ENCODE results near the gene TBC1D3K.
"Not testable (repeated sequence)": the region's sequence is repeated elsewhere in the genome, so short reads cannot be mapped to it uniquely, and the experiment has no call there.

The TBC1D3K gene

DNA sequence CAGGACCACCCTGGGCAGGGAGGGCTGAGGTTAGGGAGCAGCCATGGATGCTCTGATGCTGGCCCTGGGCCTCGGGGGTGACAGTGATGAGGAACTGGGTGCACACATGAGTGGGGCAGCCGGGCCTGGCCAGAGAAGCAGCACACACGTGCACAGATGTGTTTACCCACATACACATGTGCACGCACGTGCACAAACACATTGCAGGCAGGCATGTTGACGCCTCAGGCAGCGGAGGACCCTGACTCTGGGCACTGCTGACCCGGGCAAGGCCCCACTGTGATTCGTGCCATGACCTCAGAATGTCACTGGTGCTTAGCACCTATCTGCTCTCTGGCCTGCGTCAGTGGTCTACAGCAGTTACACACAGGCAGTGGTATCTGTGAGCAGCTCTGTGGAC is at the start of gene TBC1D3K:
TSS of gene TBC1D3K (plus strand) at position 301 of the 400 bp plus-strand sequence. CDS start 1,585 bp downstream, outside the sequence.
- not testable (repeated sequence) for DNase-seq

DNA sequence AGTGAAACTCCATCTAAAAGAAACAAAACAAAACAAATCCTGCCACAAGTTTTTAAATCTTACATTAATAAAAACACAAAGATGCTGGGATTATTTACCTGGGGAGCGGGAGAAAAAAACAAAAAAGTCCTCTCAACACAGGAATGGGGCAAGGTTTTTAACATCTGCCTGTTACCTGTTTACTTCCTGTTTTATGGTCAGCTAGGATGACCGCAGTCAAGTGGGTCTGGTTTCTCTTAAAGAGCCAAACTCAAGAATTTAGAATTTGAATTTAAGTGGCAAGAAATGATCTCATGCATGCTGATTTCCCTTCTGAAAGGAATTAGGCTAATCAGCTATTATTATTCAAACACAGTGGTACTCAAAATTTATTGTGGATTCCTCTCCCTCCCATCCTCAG is 39.7 kb upstream of the TBC1D3K start:
- no peak for DNase-seq

DNA sequence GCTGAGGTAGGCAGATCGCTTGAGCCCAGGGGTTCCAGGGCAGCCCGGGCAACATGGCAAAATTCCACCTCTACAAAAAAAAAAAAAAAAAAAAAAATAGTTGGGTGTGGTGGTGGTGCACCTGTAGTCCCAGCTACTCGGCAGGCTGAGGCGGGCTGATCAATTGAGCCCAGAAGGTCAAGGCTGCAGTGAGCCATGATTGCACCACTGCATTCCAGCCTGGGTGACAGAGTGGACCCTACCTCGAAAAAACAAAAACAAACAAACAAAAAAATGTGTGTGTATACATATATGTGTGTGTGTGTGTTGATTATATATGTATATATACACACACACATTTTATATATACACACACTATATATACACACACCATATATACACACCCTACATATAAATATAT is 39.1 kb upstream of the TBC1D3K start:
- DNase-seq: no peak

DNA sequence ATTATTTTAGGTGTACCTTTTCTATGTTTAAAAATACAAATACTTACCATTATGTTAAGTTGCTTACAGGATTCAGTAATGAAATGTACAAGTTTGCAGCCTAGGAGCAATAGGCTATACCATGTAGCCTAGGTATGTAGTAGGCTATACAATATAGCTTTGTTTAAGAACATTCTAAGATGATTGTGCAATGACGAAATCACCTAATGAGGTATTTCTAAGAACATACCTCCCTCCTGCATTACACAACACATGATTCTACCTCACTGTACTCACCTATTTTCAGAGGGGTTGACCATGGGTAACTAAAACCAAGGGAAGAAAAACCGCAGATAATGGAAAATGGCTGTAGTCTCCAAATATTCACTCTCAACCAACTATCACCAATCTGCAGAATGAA is 35.3 kb upstream of the TBC1D3K start:
- DNase-seq: no peak

DNA sequence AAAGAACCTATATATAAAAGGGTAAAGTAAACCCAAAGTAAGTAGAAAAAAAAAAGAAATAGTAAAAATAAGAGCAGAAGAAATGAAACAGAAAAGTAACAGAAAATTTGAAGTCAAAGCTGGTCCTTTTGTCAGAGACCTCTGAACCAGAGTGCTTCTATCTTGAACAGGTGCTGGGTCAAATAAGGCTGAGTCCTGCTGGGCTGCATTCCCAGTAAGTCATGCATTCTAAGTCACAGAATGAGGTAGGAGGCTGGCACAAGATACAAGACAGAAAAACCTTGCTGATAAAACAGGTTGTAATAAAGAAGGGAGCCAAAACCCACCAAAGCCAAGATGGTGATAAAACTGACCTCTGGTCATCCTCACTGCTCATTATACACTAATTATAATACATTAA is 27.3 kb upstream of the TBC1D3K start:
- not testable (repeated sequence) for DNase-seq
